KOPT-K1 (cell line): ENCODE measurements around the gene NOC3L.

Experiments
- H3K27ac ChIP-seq: fragments of 200-600 bp; sonication (generic); 2 replicates; pipeline ENCODE4 v1.5.1; 2016; ENCODE audit warnings: antibody characterized with exemption, mild to moderate bottlenecking, low read depth, low read length; ENCODE audit not compliant: poor library complexity, severe bottlenecking
- H3K36me3 ChIP-seq: fragments of 200-600 bp; sonication (generic); 2 replicates; pipeline ENCODE4 v1.5.1; 2017; ENCODE audit warnings: antibody characterized with exemption, mild to moderate bottlenecking, low read length, moderate library complexity; ENCODE audit not compliant: insufficient read depth
- H3K9me3 ChIP-seq: fragments of 200-600 bp; sonication (generic); 2 replicates; pipeline ENCODE4 v1.5.1; 2017; ENCODE audit warnings: antibody characterized with exemption, low read length, mild to moderate bottlenecking; ENCODE audit not compliant: insufficient read depth, poor library complexity, severe bottlenecking

The NOC3L gene

DNA sequence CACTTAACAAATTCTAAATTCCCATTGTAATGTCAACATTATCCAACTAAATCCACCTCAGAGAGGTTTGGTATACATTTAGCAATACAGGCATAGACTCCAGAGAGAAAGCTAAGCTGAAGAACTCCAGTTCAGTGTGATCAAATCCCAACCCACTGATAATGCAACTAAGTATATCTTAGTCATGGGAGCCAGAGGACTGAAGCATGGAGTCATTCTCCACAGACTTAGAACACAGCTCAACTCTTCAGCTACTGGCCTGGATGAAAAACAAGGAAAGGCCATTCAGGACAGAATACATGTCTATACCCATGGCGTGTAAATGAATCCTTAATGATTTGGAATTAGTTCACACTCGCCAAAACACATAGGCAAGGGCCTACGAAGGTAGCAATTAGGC, 27.9 kb downstream of the NOC3L start:
- Histone ChIP-seq H3K36me3 (peaks cover 100% of the 10 kb centered on the region), H3K9me3 (no peaks in the 10 kb centered on the region), H3K27ac (no peak overlapping the region)

DNA sequence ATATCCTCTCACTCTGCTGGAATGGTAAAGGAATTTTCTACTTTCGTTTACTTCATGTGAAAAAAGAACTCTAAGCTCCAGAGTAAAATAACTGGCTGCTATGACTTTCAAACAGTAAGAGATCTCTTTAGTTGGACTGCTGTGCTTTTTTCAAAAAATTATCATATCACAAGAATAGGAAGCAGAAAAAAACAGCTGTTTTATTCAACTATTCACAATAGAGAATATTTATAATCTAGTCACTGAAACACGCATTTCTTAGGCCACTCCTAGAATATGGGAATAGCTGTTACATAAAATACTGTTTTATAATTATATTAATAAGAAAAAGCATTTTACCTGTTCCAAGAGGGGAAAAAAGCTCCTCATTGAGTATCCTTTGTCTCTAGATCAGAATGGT, 29.7 kb downstream of the NOC3L start:
- peaks cover 98% of the 10 kb centered on the region for H3K36me3 ChIP-seq
- no peak overlapping the region for H3K27ac ChIP-seq
- no peaks in the 10 kb centered on the region for H3K9me3 ChIP-seq

DNA sequence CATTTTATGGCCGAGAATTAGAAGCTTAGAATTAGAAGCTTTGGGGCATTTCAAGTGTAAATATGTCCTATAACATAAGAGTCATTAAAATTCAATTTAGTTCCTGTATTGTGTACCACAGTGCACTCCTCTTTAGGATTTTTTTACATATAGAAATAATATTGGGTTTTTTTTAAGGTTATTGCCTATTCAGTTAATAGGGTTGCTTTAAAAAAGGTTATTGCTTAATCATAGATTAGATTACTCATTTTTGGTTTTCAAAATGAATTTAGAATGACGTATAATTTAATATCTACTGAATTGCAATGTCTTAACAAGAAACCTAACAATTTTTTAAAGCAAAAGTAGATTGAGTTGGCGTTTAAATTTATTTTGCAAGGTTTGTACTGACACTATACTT, 34.1 kb downstream of the NOC3L start:
- no peaks in the 10 kb centered on the region for H3K9me3 ChIP-seq
- no peak overlapping the region for H3K27ac ChIP-seq
- H3K36me3 ChIP-seq, result peaks cover 94% of the 10 kb centered on the region

DNA sequence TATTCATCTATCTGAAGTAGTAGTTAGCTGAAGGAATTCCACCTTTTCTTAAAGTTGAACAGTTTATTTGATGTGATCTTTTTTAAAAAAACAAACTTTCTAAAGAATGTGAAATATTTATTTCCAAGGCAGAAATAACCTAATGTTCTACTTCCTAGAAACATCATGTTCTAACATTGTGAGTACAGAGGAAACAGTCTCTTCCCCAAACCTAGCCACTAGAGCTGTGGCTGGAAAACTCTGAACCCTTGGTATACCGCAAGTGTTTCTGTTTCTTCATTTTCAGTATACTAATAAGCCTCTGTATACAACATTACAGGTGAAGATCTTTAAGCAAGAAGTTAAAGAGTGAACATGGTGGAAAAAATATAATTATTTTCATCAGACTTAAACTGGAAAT, 35.1 kb downstream of the NOC3L start:
- peaks cover 94% of the 10 kb centered on the region for H3K36me3 ChIP-seq

DNA sequence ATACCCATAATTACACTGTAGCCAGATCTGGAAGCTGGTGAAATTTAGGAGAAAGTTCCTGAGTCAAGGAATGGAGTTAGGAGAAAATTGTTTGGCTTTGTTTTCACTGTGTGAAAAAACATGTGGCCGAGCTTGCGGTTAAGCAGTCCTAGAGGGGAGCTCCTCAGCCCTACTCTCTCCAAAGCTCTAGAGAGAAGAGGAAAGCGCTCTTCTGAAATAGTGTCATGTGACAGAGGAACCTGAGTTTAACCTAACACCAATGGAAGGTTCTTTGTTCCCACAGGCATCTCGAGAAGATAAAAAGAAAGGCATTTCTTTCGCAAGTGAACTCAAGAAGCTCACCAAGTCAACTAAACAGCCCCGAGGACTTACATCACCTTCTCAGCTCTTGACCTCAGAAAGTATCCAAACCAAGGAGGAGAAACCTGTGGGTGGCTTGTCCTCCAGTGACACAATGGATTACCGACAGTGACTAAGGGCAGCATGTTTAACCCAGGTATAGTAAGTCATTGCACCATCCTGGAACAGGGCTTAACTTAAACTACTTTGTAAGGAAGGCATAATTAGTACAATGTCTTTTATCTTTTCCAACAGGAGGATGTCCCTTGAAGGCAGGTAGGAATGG, 38.0 kb downstream of the NOC3L start:
- peaks cover 81% of the 10 kb centered on the region for H3K36me3 ChIP-seq
- no peaks in the 10 kb centered on the region for H3K9me3 ChIP-seq
- H3K27ac ChIP-seq, result no peak overlapping the region

More for the DNA sequence above, 35.1 kb downstream of the NOC3L start:
- no peak overlapping the region for H3K27ac ChIP-seq
- no peaks in the 10 kb centered on the region for H3K9me3 ChIP-seq

DNA sequence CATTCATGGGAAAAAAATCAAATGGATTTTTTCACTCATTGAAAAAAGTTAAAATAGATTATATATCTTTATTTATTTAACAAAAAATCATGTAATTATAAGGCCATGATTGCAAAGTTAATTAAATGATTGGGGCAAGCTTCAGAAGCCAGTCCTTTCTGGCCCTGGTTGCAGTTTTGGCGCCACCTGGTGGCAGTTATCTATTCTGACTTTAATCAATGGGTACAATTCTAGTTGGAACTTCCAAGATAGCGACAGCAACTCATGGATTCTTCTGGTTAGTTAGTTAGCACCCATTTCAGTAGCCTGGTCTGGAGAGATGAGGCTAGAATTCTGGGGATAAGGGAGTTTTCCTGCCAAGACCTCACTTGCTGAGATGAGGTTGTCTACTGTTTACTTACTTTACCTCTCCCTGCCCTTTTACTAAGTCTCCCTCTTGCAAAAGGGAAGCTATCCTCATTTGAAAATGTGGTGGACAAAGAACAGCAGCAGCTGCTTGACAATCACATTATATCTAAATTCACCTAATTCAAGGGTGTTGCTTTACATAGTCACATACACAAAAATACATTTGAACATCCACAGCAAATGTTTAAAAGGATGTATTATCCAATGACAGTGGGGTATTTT, 42.3 kb downstream of the NOC3L start:
- no peaks in the 10 kb centered on the region for H3K9me3 ChIP-seq
- H3K36me3 ChIP-seq, result peaks cover 43% of the 10 kb centered on the region; the same call in 1 of the 2 replicates

DNA sequence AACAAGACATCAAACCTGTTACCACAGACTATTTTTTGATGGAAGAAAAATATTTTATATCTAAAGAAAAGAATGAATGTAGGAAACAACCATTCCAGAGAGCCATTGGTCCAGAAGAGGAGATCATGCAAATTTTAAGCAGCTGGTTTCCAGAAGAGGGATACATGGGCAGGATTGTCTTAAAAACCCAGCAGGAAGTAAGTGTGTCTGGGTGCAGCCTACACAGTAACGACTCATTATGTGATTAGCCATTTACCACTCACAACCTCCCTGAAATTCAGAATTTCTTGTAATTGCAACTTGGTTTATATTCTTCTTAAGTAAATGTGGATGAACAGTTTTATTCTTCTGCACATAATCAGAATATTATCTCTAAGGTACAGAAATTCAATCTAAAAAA, 46.2 kb downstream of the NOC3L start:
- Histone ChIP-seq H3K36me3 (peaks cover 8% of the 10 kb centered on the region; the same call in 1 of the 2 replicates), H3K9me3 (no peaks in the 10 kb centered on the region), H3K27ac (no peak overlapping the region)

More for the DNA sequence above, 42.3 kb downstream of the NOC3L start:
- H3K27ac ChIP-seq, result no peak overlapping the region

DNA sequence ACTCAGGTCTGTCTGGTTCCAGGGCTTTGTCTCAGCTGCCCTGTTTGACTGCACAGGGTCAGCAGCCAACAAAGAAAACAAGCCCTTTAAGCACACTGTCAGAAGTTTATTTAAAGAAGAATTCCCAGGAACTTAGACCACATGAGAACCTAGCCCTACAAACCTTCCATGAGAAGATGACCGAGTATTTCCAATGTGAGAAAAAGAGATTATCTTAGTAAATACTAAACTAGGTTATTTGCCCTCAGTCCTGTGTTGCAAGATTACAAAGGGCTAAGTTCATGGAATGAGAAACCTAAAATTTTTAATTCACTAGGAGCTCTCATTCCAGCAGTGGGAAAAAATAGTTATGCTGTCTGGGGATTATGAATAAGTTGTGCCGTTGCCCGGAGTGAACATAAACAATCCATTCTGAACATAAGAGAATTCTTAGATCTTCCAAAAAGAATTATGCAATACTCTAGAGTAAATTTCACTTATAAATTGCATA, 46.7 kb downstream of the NOC3L start:
- Histone ChIP-seq H3K36me3 (peaks cover 4% of the 10 kb centered on the region; the same call in 1 of the 2 replicates), H3K27ac (no peak overlapping the region), H3K9me3 (no peaks in the 10 kb centered on the region)

DNA sequence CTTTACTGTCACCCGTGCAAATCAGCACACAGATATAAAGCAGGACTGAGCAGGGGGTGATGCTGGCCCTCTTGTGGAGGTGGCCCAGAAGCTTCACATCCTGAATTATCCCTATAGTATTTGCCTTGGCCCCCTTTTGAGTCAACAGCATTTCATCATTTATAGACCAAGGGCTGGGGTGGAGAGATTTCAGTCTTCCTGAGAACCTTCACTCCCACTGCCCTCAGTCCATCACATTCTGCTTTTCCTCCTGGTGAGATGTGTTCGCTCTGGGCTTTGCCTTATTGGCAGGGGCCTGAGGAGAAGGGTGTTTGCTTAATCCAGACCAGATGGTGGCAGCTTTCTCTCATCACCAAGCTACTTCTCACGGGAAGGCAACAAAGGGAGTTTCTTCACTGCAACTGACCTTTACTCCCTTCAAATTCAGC, 47.7 kb downstream of the NOC3L start:
- Histone ChIP-seq H3K27ac (no peak overlapping the region), H3K9me3 (no peaks in the 10 kb centered on the region), H3K36me3 (no peaks in the 10 kb centered on the region)

DNA sequence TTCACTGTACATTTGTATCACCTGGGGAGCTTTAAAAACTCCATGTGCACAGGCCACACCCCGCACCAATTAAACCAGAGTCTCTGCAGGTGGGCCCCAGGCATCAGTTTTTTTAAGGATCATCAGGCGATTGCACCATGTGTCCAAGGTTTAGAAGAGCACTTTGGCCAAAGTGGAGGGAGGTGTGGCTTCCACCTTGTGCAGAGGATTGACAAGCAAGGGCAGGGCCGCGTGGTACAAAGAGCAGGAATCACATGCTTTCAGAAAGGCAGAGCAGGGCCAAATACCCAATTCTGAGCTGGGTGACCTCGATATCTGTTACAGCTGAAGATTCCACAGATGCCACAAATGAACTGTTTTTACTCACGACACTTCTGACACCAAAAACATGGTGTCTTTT, 52.4 kb downstream of the NOC3L start:
- Histone ChIP-seq H3K27ac (no peak overlapping the region), H3K36me3 (no peaks in the 10 kb centered on the region), H3K9me3 (no peaks in the 10 kb centered on the region)

DNA sequence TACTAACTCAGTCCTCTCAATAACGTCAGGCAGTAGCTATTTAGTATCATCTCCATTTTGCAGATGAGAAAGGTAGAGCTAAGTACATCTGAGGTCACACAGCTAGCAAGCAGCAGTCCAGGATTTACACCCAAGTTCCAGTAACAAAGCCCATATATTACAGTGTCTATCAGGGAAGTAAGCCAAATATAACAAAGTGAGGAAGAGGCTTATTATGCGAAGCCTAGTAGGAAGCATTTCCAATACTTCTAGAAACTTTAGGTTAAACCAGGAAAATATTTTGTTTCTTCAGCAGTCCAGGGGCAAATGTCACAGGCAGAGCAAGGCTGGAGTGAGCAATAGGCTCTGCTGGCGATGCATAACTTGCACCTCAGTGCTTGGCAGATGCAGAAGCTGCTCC, 53.9 kb downstream of the NOC3L start:
- H3K9me3 ChIP-seq, result no peaks in the 10 kb centered on the region
- H3K27ac ChIP-seq, result no peak overlapping the region
- no peaks in the 10 kb centered on the region for H3K36me3 ChIP-seq

DNA sequence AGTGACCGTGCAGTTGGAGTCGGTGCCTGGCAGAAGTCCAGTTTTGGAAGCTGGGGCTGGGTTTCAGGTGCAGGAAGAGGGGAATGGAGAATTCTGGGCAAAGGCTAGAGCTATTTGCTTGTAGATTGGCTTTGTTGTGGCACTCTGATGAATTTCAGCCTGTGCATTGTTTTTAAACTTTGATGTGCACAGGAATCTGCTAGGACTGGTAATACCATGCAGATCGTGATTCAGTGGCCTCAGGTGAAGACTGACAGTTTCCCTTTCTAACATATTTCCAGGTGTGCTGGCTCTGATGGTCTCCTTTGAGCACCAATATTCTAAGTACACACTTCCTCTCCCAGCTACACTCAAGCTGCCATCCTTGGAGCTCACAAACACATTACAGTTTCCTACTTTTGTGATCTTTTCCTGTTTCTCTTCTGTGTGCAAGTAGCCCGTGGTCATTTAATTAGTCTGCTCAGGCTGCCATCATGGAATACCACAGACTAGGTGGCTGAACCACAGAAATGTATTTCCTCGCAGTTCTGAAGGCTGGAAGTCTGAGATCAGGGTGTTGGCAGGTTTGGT, 55.6 kb downstream of the NOC3L start:
- no peaks in the 10 kb centered on the region for H3K9me3 ChIP-seq
- no peak overlapping the region for H3K27ac ChIP-seq
- no peaks in the 10 kb centered on the region for H3K36me3 ChIP-seq

DNA sequence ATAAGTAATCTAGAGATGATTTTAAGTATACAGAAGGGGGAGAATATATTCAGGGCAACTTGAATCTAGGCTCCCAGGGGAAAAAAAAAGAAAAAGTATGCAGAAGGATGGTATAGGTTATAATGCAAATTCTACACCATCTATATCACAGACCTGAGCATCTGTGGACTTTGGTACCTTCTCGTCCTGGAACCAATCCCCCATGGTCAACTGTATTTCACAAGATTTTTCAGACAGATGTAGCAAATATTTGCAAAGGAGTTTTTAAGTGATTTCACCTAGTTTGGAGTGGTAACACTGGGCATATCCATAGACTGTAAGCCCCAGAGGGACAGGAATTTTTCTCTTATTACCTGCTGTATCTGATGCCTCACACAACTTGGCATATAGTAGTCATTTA, 58.8 kb downstream of the NOC3L start:
- Histone ChIP-seq H3K36me3 (no peaks in the 10 kb centered on the region), H3K27ac (no peak overlapping the region)

DNA sequence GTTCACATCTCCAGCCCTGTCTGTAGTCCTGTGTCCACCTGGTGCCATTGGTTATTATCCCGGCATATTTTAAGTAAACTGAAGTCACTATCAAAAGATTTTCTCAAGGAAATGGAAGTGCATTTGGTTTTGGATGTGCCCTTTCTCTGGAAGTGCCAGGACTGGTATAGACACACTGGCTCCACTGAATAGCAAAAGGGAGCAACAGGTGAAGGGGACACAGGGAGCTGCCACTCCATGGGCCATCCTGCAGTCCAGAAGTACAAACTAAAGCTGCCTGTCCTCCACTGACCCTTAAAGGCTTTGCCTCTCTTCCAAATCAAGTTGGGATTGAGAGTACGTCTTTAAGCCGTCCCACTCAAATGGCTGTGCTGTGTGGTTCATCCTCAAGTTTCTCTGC, 62.7 kb downstream of the NOC3L start:
- Histone ChIP-seq H3K9me3 (no peaks in the 10 kb centered on the region), H3K36me3 (no peaks in the 10 kb centered on the region), H3K27ac (no peak overlapping the region)

More for the DNA sequence above, 58.8 kb downstream of the NOC3L start:
- no peaks in the 10 kb centered on the region for H3K9me3 ChIP-seq

DNA sequence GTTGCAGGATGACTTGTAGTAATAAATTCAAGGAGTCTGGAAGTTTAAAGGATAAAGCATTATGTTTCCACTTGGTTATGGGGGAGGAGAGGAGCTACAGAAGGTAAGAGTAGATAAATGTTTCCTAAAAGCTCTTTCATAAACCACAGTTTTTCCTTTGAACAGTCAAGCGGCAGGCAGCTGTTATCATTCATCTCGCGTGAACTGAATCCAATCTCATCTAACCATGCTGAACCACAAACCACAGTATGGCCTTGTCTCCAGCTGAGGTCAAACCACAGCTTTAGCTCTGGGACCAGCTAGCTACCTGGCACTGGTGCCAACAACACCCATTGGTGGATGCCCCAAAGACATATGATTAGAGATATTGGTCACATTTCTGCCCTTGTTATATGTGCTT, 63.3 kb downstream of the NOC3L start:
- no peak overlapping the region for H3K27ac ChIP-seq
- no peaks in the 10 kb centered on the region for H3K36me3 ChIP-seq
- H3K9me3 ChIP-seq, result no peaks in the 10 kb centered on the region

DNA sequence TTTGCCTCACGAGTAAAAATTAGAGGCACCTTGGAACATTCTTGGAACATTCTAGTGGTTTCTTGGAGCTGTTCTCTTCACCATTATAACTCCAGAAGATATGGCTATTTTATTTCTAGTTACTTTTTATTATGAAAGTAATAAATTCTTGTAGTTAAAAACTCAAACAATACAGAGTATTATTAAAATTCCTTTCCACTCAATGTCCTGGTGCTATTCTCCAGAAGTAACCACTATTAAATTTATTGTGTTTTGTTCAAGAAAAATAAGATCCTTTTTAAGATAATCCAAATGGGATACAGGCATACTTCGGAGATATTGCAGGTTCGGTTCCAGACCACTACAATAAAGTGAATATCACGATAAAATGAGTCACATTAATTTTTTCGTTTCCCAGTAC, 68.6 kb downstream of the NOC3L start:
- no peaks in the 10 kb centered on the region for H3K36me3 ChIP-seq
- no peaks in the 10 kb centered on the region for H3K9me3 ChIP-seq
- H3K27ac ChIP-seq, result no peak overlapping the region
